Keratinocyte (primary cell): ENCODE data around the gene DCTPP1. TPM values are rescaled to one million over a fixed set of nuclear protein-coding genes. Genes with fewer than 3 reads are reported as not detected.

ENCODE experiments used
- DNase-seq: peaks from one replicate; pipeline ENCODE4 v3.0.0-alpha.2; 2011; ENCODE audit warnings: low read depth, missing footprints, low spot score
- FAIRE-seq: peaks from 2 replicates; lab custom pipeline; 2011; peaks lifted over from hg19 to GRCh38; lab: Jason Lieb, UNC
- H2AFZ ChIP-seq: 2 replicates; pipeline ENCODE4 v1.6.0; 2012; ENCODE audit warnings: low read length, control low read depth, inconsistent platforms; ENCODE audit not compliant: control insufficient read depth
- H3K27ac ChIP-seq: 2 replicates; pipeline ENCODE4 v1.5.1; 2011; ENCODE audit warnings: low read length; ENCODE audit not compliant: control insufficient read depth, insufficient read depth
- H3K27me3 ChIP-seq: 3 replicates; pipeline ENCODE4 v1.6.0; 2011; ENCODE audit warnings: low read length; ENCODE audit not compliant: control insufficient read depth, insufficient read depth; ENCODE audit errors: extremely low read depth
- H3K36me3 ChIP-seq, 2 experiments: 2 replicates in 1 of 2; 3 replicates in 1 of 2; pipeline ENCODE4 v1.5.1; 2011; ENCODE audit warnings: low read length in 2 of 2, mild to moderate bottlenecking in 1 of 2; ENCODE audit not compliant: control insufficient read depth in 2 of 2, insufficient read depth in 2 of 2; ENCODE audit errors: extremely low read depth in 1 of 2
- H3K4me1 ChIP-seq: 3 replicates; pipeline ENCODE4 v1.5.1; 2011; ENCODE audit warnings: low read length; ENCODE audit not compliant: control insufficient read depth, insufficient read depth; ENCODE audit errors: extremely low read depth
- H3K4me2 ChIP-seq: 3 replicates; pipeline ENCODE4 v1.6.0; 2011; ENCODE audit warnings: low read depth, low read length; ENCODE audit not compliant: control insufficient read depth, insufficient read depth; ENCODE audit errors: extremely low read depth
- H3K4me3 ChIP-seq, 3 experiments: fragments of 200-600 bp in 1 of 3; sonication (generic) in 1 of 3; 2 replicates in 2 of 3; 3 replicates in 1 of 3; pipeline ENCODE4 v1.5.1; 2011 to 2016; ENCODE audit warnings: low read length in 3 of 3, mild to moderate bottlenecking in 3 of 3, control low read depth in 2 of 3, inconsistent platforms in 1 of 3, low read depth in 1 of 3, mixed read lengths in 1 of 3, mixed run types in 1 of 3, moderate library complexity in 1 of 3; ENCODE audit not compliant: control insufficient read depth in 2 of 3, insufficient read depth in 2 of 3; ENCODE audit errors: extremely low read depth in 1 of 3
- H3K79me2 ChIP-seq: 2 replicates; pipeline ENCODE4 v1.6.0; 2012; ENCODE audit warnings: low read length; ENCODE audit not compliant: control insufficient read depth, insufficient read depth
- H3K9ac ChIP-seq: 3 replicates; pipeline ENCODE4 v1.6.0; 2011; ENCODE audit warnings: low read length; ENCODE audit not compliant: control insufficient read depth, insufficient read depth; ENCODE audit errors: extremely low read depth
- H3K9me1 ChIP-seq: 3 replicates; pipeline ENCODE4 v1.6.0; 2011; ENCODE audit warnings: low read length; ENCODE audit not compliant: control insufficient read depth, insufficient read depth; ENCODE audit errors: extremely low read depth
- H3K9me3 ChIP-seq: 2 replicates; pipeline ENCODE4 v1.5.1; 2012; ENCODE audit warnings: low read depth, low read length; ENCODE audit not compliant: control insufficient read depth
- H4K20me1 ChIP-seq: 3 replicates; pipeline ENCODE4 v1.6.0; 2011; ENCODE audit warnings: low read length; ENCODE audit not compliant: control insufficient read depth, insufficient read depth; ENCODE audit errors: extremely low read depth
- CTCF ChIP-seq, 3 experiments: IDR thresholded peaks in 1 of 3; conservative IDR thresholded peaks in 1 of 3; optimal IDR thresholded peaks in 1 of 3; 2 replicates in 2 of 3; 3 replicates in 1 of 3; pipeline versions ENCODE3 to v1.5.1; 2011; ENCODE audit warnings: low read length in 3 of 3, mild to moderate bottlenecking in 3 of 3, moderate library complexity in 2 of 3, control low read depth in 1 of 3, inconsistent platforms in 1 of 3; ENCODE audit not compliant: insufficient read depth in 2 of 3; ENCODE audit errors: extremely low read depth in 1 of 3
- EZH2 ChIP-seq: IDR thresholded peaks from one replicate; pipeline ENCODE4 v1.6.1; 2012; ENCODE audit warnings: inconsistent platforms, mild to moderate bottlenecking, low read length, moderate library complexity
- dilution Hi-C: fragments of 300-500 bp; cut with MboI; formaldehyde crosslinking; loops from one replicate; pipeline ENCODE4 v1.7.0; 2020; ENCODE audit warnings: low sequenced_read_pairs; ENCODE audit not compliant: extremely low pct_ligation_motif_present
- polyA plus RNA-seq, 5 experiments: library from polyadenylated mRNA; depleted of rRNA in 3 of 5; stranded (reverse) in 3 of 5; stranded (forward) in 1 of 5; unstranded in 1 of 5; fragments of >200 nt; gene quantifications; 1 replicate in 1 of 5; 2 replicates in 3 of 5; 3 replicates in 1 of 5; pipeline versions ENCODE4 v1.2.1 to v1.2.3, GENCODE V29; 2011 to 2012; ENCODE audit warnings: missing spikeins in 2 of 5, low read depth in 1 of 5, low replicate concordance in 1 of 5

The DCTPP1 gene
- polyA plus RNA-seq, 1 donor (not counting 4 experiments of a cell fraction or from before 2014, with no cell fraction given) = 95.8 TPM

GRCh38 chr16:30458561-30459394 lies 28.9 kb upstream of the DCTPP1 start:
- Histone ChIP-seq H2AFZ (no peak overlapping the region), H3K36me3 (no peaks in the 10 kb centered on the region), H3K79me2 (no peaks in the 10 kb centered on the region), H3K9ac (no peak overlapping the region), H3K4me2 (no peak overlapping the region), H3K27ac (no peak overlapping the region), H3K9me1 (no peaks in the 10 kb centered on the region), H3K27me3 (no peaks in the 10 kb centered on the region), H3K9me3 (no peaks in the 10 kb centered on the region), H3K4me3 (no peak overlapping the region), H3K4me1 (no peaks in the 10 kb centered on the region), H4K20me1 (no peaks in the 10 kb centered on the region)
- TF ChIP-seq CTCF (optimal IDR thresholded peaks at IDR 0.05 in 1 of 3, IDR thresholded peaks at IDR 0.05 in 1 of 3, conservative IDR thresholded peaks at IDR 0.05 in 1 of 3; ENCODE audit: extremely low read depth in 1 of 3, insufficient read depth in 2 of 3, low read length in 3 of 3) (no peak), EZH2 (no peak)
- dilution Hi-C loops = no loop called here
- FAIRE-seq (no peak), DNase-seq (no peak)

DNA sequence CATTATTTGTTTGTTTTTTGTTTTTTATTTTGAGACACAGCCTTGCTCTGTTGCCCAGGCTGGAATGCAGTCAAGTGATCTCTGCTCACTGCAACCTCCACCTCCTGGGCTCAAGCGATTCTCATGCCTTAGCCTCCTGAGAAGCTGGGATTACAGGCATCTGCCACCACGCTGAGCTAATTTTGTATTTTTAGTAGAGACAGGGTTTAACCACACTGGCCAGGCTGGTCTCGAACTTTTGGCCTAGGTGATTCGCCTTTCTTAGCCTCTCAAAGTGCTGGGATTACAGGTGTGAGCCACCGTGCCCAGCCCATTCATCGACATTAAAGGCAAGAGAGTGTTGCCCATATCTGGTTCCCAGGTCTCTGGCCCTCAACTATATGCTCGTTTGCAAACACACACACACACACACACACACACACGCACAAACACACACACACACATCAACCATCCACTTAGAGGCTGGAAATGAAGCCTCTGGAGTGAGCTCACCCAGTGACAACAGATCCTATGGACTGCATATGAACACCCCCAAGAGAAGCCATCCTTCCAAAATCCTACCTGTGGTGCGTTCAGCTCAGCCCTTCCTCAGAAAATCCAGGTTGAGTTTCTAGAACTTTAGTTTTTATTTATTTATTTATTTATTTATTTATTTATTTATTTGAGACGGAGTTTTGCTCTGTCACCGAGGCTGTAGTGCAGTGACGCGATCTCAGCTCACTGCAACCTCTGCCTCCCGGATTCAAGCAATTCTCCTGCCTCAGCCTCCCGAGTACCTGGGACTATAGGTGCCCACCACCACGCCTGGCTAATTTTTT lies 28.1 kb upstream of the DCTPP1 start:
- no peaks in the 10 kb centered on the region for H3K9me3 ChIP-seq
- no peak for FAIRE-seq
- H3K4me2 ChIP-seq = no peak overlapping the region
- no peak overlapping the region for H3K4me3 ChIP-seq
- no peaks in the 10 kb centered on the region for H3K9me1 ChIP-seq
- DNase-seq = no peak
- no peaks in the 10 kb centered on the region for H4K20me1 ChIP-seq
- TF ChIP-seq EZH2 (no peak), CTCF (optimal IDR thresholded peaks at IDR 0.05 in 1 of 3, IDR thresholded peaks at IDR 0.05 in 1 of 3, conservative IDR thresholded peaks at IDR 0.05 in 1 of 3; ENCODE audit: extremely low read depth in 1 of 3, insufficient read depth in 2 of 3, low read length in 3 of 3) (no peak)
- H3K27ac ChIP-seq = no peak overlapping the region
- H3K36me3 ChIP-seq = no peaks in the 10 kb centered on the region
- dilution Hi-C loops = no loop called here
- no peak overlapping the region for H2AFZ ChIP-seq
- no peaks in the 10 kb centered on the region for H3K79me2 ChIP-seq
- no peaks in the 10 kb centered on the region for H3K4me1 ChIP-seq
- H3K27me3 ChIP-seq = no peaks in the 10 kb centered on the region
- H3K9ac ChIP-seq = no peak overlapping the region
